Activated gamma-delta T cell treated with Interleukin-2 at 50 U/mL for 16 hours (primary cell): ENCODE results near the gene MYOCD.

Source experiments
- DNase-seq: peaks from one replicate; pipeline ENCODE4 v3.0.0-alpha.2; 2020

The MYOCD gene

GRCh38 chr17:12769981-12770380 lies 104.3 kb downstream of the MYOCD start:
- DNase-seq: no peak

- no peak for DNase-seq
Measured at GRCh38 chr17:12773153-12773552, 107.5 kb downstream of the MYOCD start.

- DNase-seq: no peak
Measured at GRCh38 chr17:12789075-12789480, 123.4 kb downstream of the MYOCD start.

DNA sequence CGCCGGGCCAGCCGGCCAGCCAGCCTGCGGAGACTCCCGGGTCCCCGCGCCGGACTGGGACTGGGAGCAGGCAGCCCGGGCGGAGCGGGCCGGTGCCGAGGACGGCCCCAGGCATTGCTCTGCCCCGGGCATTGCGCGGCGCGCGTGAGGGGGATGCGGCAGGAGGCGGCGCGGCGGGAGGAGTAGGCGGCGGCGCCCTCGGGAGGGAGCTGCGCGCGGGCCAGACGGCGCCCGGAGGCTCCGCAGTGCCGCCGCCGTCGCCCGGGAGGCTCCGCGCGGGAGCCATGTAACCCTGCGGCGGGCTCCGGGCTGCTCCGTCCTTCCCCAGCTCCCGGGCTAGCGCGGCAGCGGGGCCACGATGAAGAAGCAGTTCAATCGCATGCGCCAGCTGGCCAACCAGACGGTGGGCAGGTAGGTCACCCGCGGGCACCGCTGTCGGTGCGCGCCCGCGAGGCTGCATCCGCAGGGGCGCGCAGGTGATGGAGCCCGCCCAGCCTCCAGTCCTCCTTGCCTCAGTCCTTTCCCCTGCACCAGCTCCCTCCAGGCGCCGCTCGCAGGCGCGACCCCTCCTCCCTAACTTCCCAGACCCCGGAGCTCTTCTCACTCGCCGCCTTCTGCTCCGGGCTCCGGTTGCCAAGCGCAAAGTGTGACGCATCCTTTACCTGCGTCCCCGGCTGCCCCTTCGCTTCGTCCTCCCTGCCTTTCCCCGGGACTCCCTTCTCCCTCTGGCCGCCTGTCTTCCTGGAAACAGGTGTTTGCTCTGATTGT lies 124.0 kb downstream of the MYOCD start, which contains the start of gene ARHGAP44:
TSS of gene ARHGAP44 (plus strand) at position 18 of the 768 bp plus-strand sequence. CDS start at position 359, 341 bp downstream.
- DNase-seq: no peak

DNA sequence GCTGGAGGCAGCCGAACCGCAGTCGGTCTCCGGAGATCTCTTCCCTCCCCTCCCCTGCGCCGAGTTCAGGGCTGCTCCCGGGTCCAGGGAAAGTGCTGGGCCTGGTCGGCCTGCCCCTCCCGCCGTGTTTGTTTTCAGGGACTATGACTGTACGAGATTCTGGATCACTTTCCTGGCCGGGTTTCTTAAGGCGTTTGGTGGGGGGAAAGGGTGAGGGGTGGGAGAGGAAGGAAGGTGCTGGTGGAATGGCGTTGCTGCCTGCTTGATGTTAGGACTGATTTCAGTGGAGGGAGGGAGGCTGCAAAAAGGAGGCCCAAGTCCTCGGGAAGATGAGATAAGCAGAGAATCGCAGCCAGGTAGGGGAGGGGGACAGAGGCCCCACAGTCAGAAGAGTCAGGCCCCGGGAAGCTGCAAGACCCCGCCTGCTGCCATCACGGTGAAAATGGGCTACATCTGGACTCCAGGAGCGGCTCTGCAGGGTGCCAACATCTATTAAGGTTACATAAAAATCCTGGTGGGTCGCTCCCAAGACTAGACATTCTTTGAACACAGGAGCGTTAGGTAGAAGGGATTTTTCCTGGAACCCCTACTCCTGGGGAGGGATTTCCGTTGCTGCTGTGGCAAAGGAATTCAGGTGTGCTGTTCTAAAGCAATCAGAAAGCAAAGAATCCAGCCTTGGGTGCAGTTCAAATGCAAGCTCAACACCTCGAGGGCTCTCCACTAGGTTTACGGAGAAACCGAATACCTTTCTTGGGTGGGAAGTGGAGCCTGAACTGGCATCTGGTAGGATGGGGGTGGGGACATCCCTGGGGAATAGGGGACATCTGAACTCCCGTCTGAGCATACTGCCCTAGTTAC lies 124.8 kb downstream of the MYOCD start:
- DNase-seq: no peak

GRCh38 chr17:12794919-12795532 lies 129.3 kb downstream of the MYOCD start:
- no peak for DNase-seq

GRCh38 chr17:12800855-12801365 lies 135.2 kb downstream of the MYOCD start:
- DNase-seq: no peak

DNA sequence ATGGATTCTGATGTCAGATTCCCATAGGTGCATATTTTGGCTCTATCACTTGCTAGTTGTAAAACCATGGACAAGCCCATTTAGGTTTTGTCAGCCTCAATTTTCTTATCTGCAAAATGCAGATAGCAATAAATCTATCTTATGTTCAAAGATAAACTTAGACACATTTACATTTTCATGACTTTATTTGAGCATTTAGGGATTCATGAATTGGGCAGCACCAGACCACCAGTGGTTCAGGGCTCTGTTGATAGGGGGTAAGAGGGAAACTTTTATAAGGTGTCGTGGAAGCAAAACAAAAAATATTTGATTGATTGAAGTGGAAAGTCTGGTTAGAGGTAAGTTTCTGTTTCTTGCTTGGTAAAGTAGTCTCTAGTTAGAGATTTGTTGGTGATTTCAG lies 140.9 kb downstream of the MYOCD start:
- no peak for DNase-seq

DNA sequence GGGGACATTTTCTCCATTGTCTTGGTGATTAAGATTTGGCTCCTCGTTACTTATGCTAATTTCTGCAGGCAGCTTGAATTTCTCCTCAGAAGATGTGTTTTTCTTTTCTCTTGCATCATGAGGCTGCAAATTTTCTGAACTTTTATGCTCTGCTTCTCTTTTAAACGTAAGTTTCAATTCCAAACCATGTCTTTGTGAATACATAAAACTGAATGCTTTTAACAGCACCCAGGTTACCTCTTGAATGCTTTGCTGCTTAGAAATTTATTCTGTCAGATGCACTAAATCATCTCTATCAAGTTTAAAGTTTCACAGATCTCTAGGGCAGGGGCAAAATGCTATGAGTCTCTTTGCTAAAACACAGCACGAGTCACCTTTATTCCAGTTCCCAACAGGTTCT lies 143.0 kb downstream of the MYOCD start:
- DNase-seq: no peak

- DNase-seq: no peak
Measured at GRCh38 chr17:12812877-12813276, 147.2 kb downstream of the MYOCD start.

GRCh38 chr17:12813664-12814063 lies 148.0 kb downstream of the MYOCD start:
- DNase-seq: no peak

- no peak for DNase-seq
Measured at GRCh38 chr17:12814718-12815117, 149.0 kb downstream of the MYOCD start.

DNA sequence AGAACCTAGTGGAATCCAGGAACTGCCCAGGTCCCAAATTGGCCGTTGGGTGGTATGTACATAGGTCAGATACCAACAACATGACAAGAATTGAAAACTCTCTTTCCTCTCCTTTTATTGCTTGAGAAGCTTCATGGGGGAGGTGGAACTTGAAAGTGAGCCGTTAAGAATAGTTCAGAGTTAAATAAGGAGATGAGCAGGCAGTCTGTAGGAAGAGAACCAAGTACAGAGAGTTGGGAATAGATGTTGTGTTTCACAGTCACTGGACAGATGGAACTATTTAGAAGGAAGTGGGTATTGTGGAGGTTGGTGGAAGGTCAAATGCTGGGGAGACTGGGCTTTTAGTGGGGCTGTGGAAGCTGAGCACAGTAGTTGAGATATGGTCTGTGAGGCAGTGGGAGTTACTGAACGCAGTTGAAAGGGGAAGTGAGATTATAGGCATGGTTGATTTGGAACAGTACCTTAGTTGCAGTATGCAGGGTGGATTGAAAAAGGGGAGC lies 150.0 kb downstream of the MYOCD start:
- no peak for DNase-seq
